GM12892 (cell line): ENCODE data around the gene CLDN6.

Experiments
- DNase-seq: peaks from one replicate; pipeline ENCODE4 v3.0.0; 2011; ENCODE audit not compliant: insufficient read length
- FAIRE-seq: peaks from 2 replicates; lab custom pipeline; 2011; peaks lifted over from hg19 to GRCh38; lab: Jason Lieb, UNC
- POLR2A ChIP-seq: IDR thresholded peaks from 2 replicates; pipeline ENCODE4 v1.6.1; 2011; ENCODE audit warnings: low read depth, low read length, control low read depth
- POLR2AphosphoS5 ChIP-seq: IDR thresholded peaks from 2 replicates; pipeline ENCODE4 v1.6.1; 2011; ENCODE audit warnings: low read depth, low read length, control low read depth
- TAF1 ChIP-seq: IDR thresholded peaks from 2 replicates; pipeline ENCODE4 v1.6.1; 2011; ENCODE audit warnings: low read depth, mild to moderate bottlenecking, control low read depth, low read length, borderline replicate concordance

Gene CLDN6

DNA sequence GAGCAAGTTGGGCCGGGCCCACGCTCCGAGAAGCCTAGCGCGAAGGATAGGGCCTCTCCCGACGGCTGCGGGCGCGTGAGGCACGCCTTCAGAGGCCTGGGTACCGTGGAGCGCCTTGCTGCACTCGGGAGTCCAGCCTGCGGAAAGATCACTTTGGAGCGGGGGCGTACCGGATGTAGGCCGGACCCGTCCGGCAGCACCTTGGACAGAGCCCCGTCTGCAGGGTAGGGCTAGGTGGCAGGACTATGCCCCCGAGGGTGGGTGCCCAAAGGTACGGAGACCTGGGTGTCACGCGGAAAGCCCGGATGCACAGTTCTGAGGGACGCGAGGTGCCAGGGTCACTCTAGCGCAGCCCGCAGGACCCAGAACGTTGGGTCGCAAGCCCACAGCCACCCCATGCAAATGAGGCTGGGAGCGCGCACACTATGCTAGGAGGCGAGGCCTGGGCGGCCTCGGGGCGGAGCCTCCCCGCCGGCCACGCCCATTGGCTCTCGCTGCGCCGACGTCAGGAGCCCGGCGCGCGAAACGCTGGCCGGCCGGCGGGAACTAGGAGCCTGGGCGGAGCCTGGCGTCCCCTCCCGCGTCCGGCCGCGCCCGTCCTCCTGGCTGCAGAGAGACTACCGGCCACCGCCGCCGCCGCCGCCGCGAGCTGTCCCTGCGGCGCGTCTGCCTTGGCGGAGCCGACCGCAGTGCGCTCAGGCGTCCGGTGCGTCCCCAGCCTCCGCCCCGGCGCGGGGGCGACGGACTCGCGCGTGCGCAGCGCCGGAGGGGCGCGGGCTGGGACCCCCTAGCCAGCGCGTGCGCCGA lies 49.0 kb downstream of the CLDN6 start, which contains the start of gene PAQR4:
Gene PAQR4 (plus strand): TSS at position 611 of the 807 bp plus-strand sequence. CDS start 327 bp downstream, outside the sequence.
- peak; percentile 100 for FAIRE-seq
- TF ChIP-seq TAF1, result no peak
- TF ChIP-seq POLR2A, result no peak; the same call in 1 of the 2 replicates
- TF ChIP-seq POLR2AphosphoS5, result no peak; the same call in 1 of the 2 replicates
- peak; percentile 97 for DNase-seq

DNA sequence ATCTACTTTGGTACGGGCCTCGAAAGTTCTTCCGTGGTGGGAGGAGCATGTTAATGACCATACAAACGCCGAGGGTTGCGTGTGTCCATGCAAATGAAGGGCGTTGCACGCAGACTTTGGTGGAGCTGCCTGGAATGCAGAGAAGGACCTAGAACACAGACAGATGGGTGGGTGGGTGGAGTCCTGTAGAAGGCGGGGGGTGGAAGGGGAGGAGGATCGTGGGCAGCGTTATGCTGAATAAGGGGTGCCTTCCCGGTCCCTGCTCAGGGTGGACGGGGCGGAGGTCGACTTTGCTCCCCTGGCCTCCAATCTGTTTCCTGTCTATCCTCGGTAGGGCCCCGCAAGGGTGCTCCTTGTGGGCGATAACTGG lies 49.6 kb downstream of the CLDN6 start:
- TF ChIP-seq TAF1, result no peak
- no peak for TF ChIP-seq POLR2AphosphoS5
- TF ChIP-seq POLR2A, result no peak
- FAIRE-seq (no peak), DNase-seq (no peak)

DNA sequence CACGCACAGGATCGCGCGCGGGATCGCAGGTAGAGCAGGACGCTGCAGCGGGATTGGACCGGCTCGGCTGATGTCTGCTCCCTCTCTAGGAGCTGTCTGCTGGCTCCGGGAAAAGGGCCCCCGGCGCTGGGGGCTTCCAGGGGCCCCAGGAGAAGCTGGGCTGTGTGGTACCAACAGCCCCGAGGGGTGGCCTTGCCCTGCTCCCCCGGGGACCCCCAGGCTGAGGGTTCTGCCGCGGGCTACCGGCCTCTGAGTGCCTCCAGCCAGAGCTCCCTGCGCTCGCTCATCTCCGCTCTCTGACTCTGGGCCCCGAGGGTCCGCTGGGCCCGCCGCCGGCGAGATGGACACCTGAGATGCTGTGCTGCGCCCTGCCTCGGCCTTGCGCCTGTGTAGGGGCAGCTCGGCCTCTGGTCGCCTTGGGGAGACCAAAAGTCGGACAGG lies 50.2 kb downstream of the CLDN6 start:
- DNase-seq, result no peak
- TF ChIP-seq POLR2AphosphoS5 (no peak), POLR2A (no peak), TAF1 (no peak)
- no peak for FAIRE-seq

DNA sequence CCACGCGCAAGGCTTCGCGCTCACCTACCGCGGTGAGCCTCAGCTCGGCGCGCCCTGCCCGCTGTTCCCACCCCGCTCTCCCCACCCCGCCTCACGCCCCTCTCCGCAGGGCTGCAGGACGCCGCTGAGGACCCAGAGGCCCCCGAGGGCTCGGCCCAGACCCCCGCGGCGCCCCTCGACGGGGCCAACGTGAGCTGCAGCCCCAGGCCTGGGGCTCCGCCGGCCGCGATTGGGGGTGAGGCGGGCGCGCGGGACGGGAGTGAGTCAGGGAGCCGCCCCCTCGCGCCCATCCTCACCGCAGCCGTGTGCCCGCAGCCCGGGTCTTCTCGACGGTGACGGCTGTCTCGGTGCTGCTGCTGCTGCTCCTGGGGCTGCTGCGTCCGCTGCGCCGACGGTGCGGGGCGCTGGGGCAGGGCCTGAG lies 50.8 kb downstream of the CLDN6 start:
- no peak for TF ChIP-seq TAF1
- TF ChIP-seq POLR2A, result no peak
- TF ChIP-seq POLR2AphosphoS5, result no peak
- FAIRE-seq (no peak), DNase-seq (no peak)

DNA sequence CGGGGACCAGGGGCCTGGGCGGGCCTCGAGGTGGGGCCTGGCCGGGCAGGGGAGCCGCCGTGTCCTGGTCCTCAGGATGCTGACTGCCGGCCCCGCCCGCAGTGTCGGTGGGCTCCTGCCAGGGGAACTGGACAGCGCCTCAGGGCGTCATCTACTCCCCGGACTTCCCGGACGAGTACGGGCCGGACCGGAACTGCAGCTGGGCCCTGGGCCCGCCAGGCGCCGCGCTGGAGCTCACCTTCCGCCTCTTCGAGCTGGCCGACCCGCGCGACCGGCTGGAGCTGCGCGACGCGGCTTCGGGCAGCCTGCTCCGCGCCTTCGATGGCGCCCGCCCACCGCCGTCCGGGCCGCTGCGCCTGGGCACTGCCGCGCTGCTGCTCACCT lies 51.2 kb downstream of the CLDN6 start:
- no peak for FAIRE-seq
- DNase-seq, result no peak
- no peak for TF ChIP-seq TAF1
- TF ChIP-seq POLR2AphosphoS5, result no peak
- no peak for TF ChIP-seq POLR2A

DNA sequence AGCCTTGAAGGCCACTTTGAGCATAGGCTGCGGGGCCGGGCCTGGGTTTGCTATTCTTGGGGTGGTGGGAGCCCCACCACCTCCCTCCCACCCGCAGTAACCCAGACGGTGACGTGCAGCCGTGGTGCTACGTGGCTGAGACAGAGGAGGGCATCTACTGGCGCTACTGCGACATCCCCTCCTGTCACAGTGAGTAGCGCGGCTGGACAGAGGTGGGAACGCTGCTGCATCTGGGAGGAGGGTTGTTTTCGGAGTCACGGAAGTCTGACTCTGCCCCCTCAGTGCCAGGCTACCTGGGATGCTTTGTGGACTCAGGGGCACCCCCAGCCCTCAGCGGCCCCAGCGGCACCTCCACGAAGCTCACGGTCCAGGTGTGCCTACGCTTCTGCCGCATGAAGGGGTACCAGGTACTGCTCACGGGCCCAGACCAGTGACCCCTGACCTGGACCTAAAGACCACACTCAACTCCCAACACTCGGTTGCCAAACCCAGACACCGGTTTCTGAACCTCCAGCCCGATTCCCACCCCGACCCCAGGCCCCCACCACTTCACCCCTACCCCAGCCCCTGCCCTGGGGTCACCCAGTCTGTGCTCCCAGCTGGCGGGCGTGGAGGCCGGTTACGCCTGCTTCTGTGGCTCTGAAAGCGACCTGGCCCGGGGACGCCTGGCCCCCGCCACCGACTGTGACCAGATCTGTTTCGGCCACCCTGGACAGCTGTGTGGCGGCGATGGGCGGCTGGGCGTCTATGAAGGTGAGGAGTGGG lies 51.8 kb downstream of the CLDN6 start:
- no peak for FAIRE-seq
- no peak for TF ChIP-seq TAF1
- no peak for TF ChIP-seq POLR2AphosphoS5
- TF ChIP-seq POLR2A, result no peak

More for the DNA sequence above, 51.8 kb downstream of the CLDN6 start:
- DNase-seq, result no peak
